ENCODE measurements around the gene CYP27B1.

Gene CYP27B1

DNA sequence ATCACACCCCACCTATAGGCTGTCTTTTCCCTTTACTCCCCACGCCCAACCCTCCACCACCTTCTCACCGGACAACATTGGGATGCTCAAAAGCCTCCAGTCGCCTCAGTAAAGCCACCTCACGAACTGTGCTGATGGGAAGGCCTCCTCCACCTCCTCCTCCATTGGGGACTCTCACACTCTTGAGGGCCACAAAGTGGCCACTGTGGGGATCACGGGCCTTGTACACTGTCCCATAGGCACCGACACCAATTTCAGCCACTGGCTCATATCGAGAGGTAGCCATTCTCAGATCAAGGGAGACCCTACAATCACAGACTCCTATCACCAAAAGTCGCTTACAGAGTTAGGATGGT lies 15.5 kb downstream of the CYP27B1 start:
- H3K27me3 ChIP-seq (ENCODE audit: low read length), result no peaks in the 10 kb centered on the region
- H3F3A ChIP-seq (ENCODE audit: insufficient read depth), result peaks cover 38% of the 10 kb centered on the region
- peak overlapping the region; percentile 72 for H3K9ac ChIP-seq (ENCODE audit: low read length)
- H3K9me2 ChIP-seq (replicated peaks; ENCODE audit: insufficient read depth, low read length), result no peaks in the 10 kb centered on the region
- peaks cover 28% of the 10 kb centered on the region for H3K79me2 ChIP-seq (ENCODE audit: insufficient read depth, low read length)
- H2AFZ ChIP-seq (ENCODE audit: low read depth, low read length, severe bottlenecking), result no peak overlapping the region
- no peak for TF ChIP-seq EZH2phosphoT487 (conservative IDR thresholded peaks at IDR 0.05; ENCODE audit: low read length)
- TF ChIP-seq, protein P1, sequence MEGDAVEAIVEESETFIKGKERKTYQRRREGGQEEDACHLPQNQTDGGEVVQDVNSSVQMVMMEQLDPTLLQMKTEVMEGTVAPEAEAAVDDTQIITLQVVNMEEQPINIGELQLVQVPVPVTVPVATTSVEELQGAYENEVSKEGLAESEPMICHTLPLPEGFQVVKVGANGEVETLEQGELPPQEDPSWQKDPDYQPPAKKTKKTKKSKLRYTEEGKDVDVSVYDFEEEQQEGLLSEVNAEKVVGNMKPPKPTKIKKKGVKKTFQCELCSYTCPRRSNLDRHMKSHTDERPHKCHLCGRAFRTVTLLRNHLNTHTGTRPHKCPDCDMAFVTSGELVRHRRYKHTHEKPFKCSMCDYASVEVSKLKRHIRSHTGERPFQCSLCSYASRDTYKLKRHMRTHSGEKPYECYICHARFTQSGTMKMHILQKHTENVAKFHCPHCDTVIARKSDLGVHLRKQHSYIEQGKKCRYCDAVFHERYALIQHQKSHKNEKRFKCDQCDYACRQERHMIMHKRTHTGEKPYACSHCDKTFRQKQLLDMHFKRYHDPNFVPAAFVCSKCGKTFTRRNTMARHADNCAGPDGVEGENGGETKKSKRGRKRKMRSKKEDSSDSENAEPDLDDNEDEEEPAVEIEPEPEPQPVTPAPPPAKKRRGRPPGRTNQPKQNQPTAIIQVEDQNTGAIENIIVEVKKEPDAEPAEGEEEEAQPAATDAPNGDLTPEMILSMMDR (IDR thresholded peaks at IDR 0.05; ENCODE audit: insufficient read depth, low read length, poor library complexity, severe bottlenecking), result no peak
- H3K4me2 ChIP-seq (ENCODE audit: low read depth, low read length, poor library complexity, severe bottlenecking), result peak overlapping the region; percentile 72
- H3K27ac ChIP-seq (ENCODE audit: low read depth, low read length), result peak overlapping the region; percentile 41
- H3K4me3 ChIP-seq (ENCODE audit: insufficient read depth, low read length, poor library complexity, severe bottlenecking), result peak overlapping the region; percentile 71
- no peaks in the 10 kb centered on the region for H3K9me3 ChIP-seq (ENCODE audit: insufficient read depth, low read length)
- H4K20me1 ChIP-seq (ENCODE audit: low read depth, low read length), result no peaks in the 10 kb centered on the region
- peaks cover 10% of the 10 kb centered on the region; the same call in 1 of the 2 replicates for H3K36me3 ChIP-seq (ENCODE audit: low read length)

DNA sequence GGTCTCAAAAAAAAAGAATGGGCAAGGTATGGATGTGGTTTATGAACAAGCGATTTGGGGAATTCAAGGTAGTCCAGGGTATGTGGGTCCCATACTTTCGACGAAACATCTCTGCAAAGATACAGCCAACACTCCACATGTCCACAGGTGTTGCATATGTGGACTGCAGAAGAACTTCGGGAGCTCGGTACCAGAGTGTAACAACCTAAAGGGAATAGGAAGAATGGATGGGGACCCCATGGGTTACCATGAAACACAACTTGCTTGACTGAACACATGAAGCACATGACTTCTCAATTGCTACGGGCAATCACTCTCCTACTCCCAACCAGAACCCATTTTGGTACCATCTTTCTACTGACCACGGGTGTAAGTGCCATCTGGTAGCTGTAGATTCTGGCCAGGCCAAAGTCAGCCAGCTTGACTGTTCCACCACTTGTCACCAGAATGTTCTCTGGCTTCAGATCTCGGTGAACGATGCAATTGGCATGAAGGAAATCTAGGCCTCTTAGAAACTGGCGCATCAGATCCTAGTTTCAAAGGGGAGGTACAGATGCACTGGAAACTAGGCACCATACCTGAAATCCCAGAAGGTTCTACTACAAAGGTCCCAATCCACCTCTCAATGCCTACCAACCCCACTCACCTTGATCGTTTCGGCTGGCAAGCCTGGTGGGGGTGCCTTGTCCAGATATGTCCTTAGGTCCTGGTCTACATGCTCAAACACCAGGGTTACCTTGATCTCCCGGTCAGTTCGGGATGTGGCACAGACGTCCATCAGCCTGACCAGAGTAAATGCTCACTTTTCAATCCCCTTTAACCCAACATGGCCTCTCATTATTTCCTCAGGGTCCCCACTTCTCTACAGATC lies 16.1 kb downstream of the CYP27B1 start:
- TF ChIP-seq EZH2phosphoT487 (conservative IDR thresholded peaks at IDR 0.05; ENCODE audit: low read length), result no peak
- TF ChIP-seq, protein P1 (IDR thresholded peaks at IDR 0.05; ENCODE audit: insufficient read depth, low read length, poor library complexity, severe bottlenecking), result no peak
- Histone ChIP-seq H3K9me2 (replicated peaks; ENCODE audit: insufficient read depth, low read length) (no peaks in the 10 kb centered on the region), H3K79me2 (ENCODE audit: insufficient read depth, low read length) (peaks cover 28% of the 10 kb centered on the region), H3F3A (ENCODE audit: insufficient read depth) (peaks cover 38% of the 10 kb centered on the region), H3K4me2 (ENCODE audit: low read depth, low read length, poor library complexity, severe bottlenecking) (peak overlapping the region; percentile 72), H3K27ac (ENCODE audit: low read depth, low read length) (peak overlapping the region; percentile 41), H3K36me3 (ENCODE audit: low read length) (peaks cover 10% of the 10 kb centered on the region; the same call in 1 of the 2 replicates), H4K20me1 (ENCODE audit: low read depth, low read length) (no peaks in the 10 kb centered on the region), H3K9ac (ENCODE audit: low read length) (peak overlapping the region; percentile 72), H3K9me3 (ENCODE audit: insufficient read depth, low read length) (no peaks in the 10 kb centered on the region), H3K4me3 (ENCODE audit: insufficient read depth, low read length, poor library complexity, severe bottlenecking) (peak overlapping the region; percentile 71), H3K27me3 (ENCODE audit: low read length) (no peaks in the 10 kb centered on the region), H2AFZ (ENCODE audit: low read depth, low read length, severe bottlenecking) (no peak overlapping the region)

DNA sequence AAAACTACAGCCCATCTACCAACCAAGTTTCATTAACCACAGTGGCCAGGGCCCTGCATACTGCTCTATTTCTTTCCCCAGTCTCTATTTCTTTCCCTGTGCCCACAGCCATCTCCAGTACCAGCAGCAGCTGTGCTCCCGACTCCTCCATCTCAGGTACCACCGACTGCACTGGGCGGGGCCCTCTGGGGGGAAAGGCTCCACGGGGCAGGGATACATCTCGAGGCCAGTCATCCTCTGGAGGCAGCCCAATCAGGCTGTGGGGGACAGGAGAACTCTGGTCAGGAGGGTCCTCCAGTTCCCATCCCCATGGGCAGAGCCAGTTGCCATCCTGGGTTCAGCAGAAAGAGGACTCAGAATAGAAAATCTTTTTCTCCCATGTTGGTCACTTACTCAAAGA lies 17.8 kb downstream of the CYP27B1 start:
- H3F3A ChIP-seq (ENCODE audit: insufficient read depth), result peaks cover 36% of the 10 kb centered on the region
- TF ChIP-seq, protein P1 (IDR thresholded peaks at IDR 0.05; ENCODE audit: insufficient read depth, low read length, poor library complexity, severe bottlenecking), result no peak
- TF ChIP-seq EZH2phosphoT487 (conservative IDR thresholded peaks at IDR 0.05; ENCODE audit: low read length), result no peak
- no peak overlapping the region for H3K4me3 ChIP-seq (ENCODE audit: insufficient read depth, low read length, poor library complexity, severe bottlenecking)
- no peaks in the 10 kb centered on the region for H3K9me3 ChIP-seq (ENCODE audit: insufficient read depth, low read length)
- no peak overlapping the region for H3K27ac ChIP-seq (ENCODE audit: low read depth, low read length)
- no peak overlapping the region for H3K9ac ChIP-seq (ENCODE audit: low read length)
- H2AFZ ChIP-seq (ENCODE audit: low read depth, low read length, severe bottlenecking), result no peak overlapping the region
- no peaks in the 10 kb centered on the region for H3K9me2 ChIP-seq (replicated peaks; ENCODE audit: insufficient read depth, low read length)
- peaks cover 28% of the 10 kb centered on the region for H3K79me2 ChIP-seq (ENCODE audit: insufficient read depth, low read length)
- H4K20me1 ChIP-seq (ENCODE audit: low read depth, low read length), result no peaks in the 10 kb centered on the region
- no peaks in the 10 kb centered on the region for H3K27me3 ChIP-seq (ENCODE audit: low read length)
- H3K36me3 ChIP-seq (ENCODE audit: low read length), result peaks cover 10% of the 10 kb centered on the region; the same call in 1 of the 2 replicates
- no peak overlapping the region for H3K4me2 ChIP-seq (ENCODE audit: low read depth, low read length, poor library complexity, severe bottlenecking)

All from SU-DHL-6 (cell line).